Measurements from ENCODE around the gene LDLRAD4.

The LDLRAD4 gene

GRCh38 chr18:13232086-13232917, 13.7 kb downstream of the LDLRAD4 start:
- no peak for DNase-seq

- DNase-seq = no peak
Observed at GRCh38 chr18:13232971-13233786, 14.6 kb downstream of the LDLRAD4 start.

- DNase-seq = no peak
Observed at GRCh38 chr18:13233787-13234783, 15.5 kb downstream of the LDLRAD4 start.

- no peak for DNase-seq
Observed at GRCh38 chr18:13235421-13235831, 16.9 kb downstream of the LDLRAD4 start.

- DNase-seq = no peak
Observed at GRCh38 chr18:13235981-13236380, 17.4 kb downstream of the LDLRAD4 start.

GRCh38 chr18:13236411-13236810, 17.9 kb downstream of the LDLRAD4 start:
- no peak for DNase-seq

- DNase-seq = no peak
Observed at GRCh38 chr18:13237073-13237472, 18.5 kb downstream of the LDLRAD4 start.

- DNase-seq = no peak
Observed at GRCh38 chr18:13237641-13238040, 19.1 kb downstream of the LDLRAD4 start.

- DNase-seq = peak; percentile 35
Observed at GRCh38 chr18:13239171-13239956, 20.8 kb downstream of the LDLRAD4 start.

GRCh38 chr18:13240060-13240725, 21.6 kb downstream of the LDLRAD4 start:
- DNase-seq = no peak

- no peak for DNase-seq
Observed at GRCh38 chr18:13241083-13241892, 22.7 kb downstream of the LDLRAD4 start.

- DNase-seq = no peak
Observed at GRCh38 chr18:13241893-13242175, 23.3 kb downstream of the LDLRAD4 start.

- no peak for DNase-seq
Observed at GRCh38 chr18:13242797-13243196, 24.2 kb downstream of the LDLRAD4 start.

- no peak for DNase-seq
Observed at GRCh38 chr18:13243363-13243762, 24.8 kb downstream of the LDLRAD4 start.

GRCh38 chr18:13244135-13244534, 25.6 kb downstream of the LDLRAD4 start:
- DNase-seq = no peak

GRCh38 chr18:13245481-13246000, 27.0 kb downstream of the LDLRAD4 start:
- DNase-seq = no peak

- DNase-seq = no peak
Observed at GRCh38 chr18:13246121-13246520, 27.6 kb downstream of the LDLRAD4 start.

- DNase-seq = no peak
Observed at GRCh38 chr18:13246591-13246990, 28.0 kb downstream of the LDLRAD4 start.

- no peak for DNase-seq
Observed at GRCh38 chr18:13247506-13247905, 28.9 kb downstream of the LDLRAD4 start.

- no peak for DNase-seq
Observed at GRCh38 chr18:13252686-13253410, 34.3 kb downstream of the LDLRAD4 start.
